KMS-11 (cell line): ENCODE data around the gene RFX1.

Source experiments
- H2AFZ ChIP-seq: fragments of 200-600 bp; sonication (generic); 2 replicates; pipeline ENCODE4 v1.6.1; 2016; ENCODE audit warnings: antibody characterized with exemption, mixed run types, low read depth
- H3K27ac ChIP-seq: fragments of 200-600 bp; sonication (generic); 2 replicates; pipeline ENCODE4 v1.6.1; 2016; ENCODE audit warnings: mild to moderate bottlenecking, mixed run types
- H3K27me3 ChIP-seq: fragments of 200-600 bp; sonication (generic); 2 replicates; pipeline ENCODE4 v1.6.1; 2017; ENCODE audit warnings: mild to moderate bottlenecking, low read depth, mixed run types, moderate library complexity; ENCODE audit not compliant: insufficient read depth
- H3K36me3 ChIP-seq: fragments of 200-600 bp; sonication (generic); 2 replicates; pipeline ENCODE4 v1.6.1; 2017; ENCODE audit warnings: mild to moderate bottlenecking, mixed run types; ENCODE audit not compliant: insufficient read depth
- H3K4me1 ChIP-seq: fragments of 200-600 bp; sonication (generic); 2 replicates; pipeline ENCODE4 v1.6.1; 2016; ENCODE audit warnings: mild to moderate bottlenecking, low read depth, mixed run types; ENCODE audit not compliant: poor library complexity, severe bottlenecking
- H3K4me2 ChIP-seq: fragments of 200-600 bp; sonication (generic); 2 replicates; pipeline ENCODE4 v1.7.0; 2016; ENCODE audit warnings: mild to moderate bottlenecking, mixed run types
- H3K4me3 ChIP-seq: fragments of 200-600 bp; sonication (generic); IDR thresholded peaks from 2 replicates; pipeline ENCODE4 v1.6.1; 2017; ENCODE audit warnings: low read depth, low read length, mixed read lengths; ENCODE audit not compliant: insufficient read depth
- H3K79me2 ChIP-seq: fragments of 200-600 bp; sonication (generic); 2 replicates; pipeline ENCODE4 v1.6.1; 2016; ENCODE audit warnings: low read depth, mixed run types; ENCODE audit not compliant: insufficient read depth
- H3K9ac ChIP-seq: fragments of 200-600 bp; sonication (generic); 2 replicates; pipeline ENCODE4 v1.6.1; 2016; ENCODE audit warnings: mild to moderate bottlenecking, mixed run types
- H4K20me1 ChIP-seq: fragments of 200-600 bp; sonication (generic); 2 replicates; pipeline ENCODE4 v1.6.1; 2016; ENCODE audit warnings: mild to moderate bottlenecking, mixed run types; ENCODE audit not compliant: insufficient read depth
- CTCF ChIP-seq: fragments of 200-600 bp; sonication (generic); conservative IDR thresholded peaks from 2 replicates; pipeline ENCODE4 v1.6.1; 2017; ENCODE audit warnings: low read depth, mild to moderate bottlenecking, antibody characterized with exemption, low read length, moderate library complexity, mixed read lengths

Gene RFX1

GRCh38 chr19:13952154-13952930 lies 53.8 kb downstream of the RFX1 start, which contains the start of gene DCAF15:
Gene DCAF15 (plus strand): TSS chr19:13952509. CDS start chr19:13952513, 4 bp downstream.
- peaks cover 7% of the 10 kb centered on the region for H3K4me1 ChIP-seq
- no peak for TF ChIP-seq CTCF
- no peaks in the 10 kb centered on the region for H3K27me3 ChIP-seq
- peaks cover 10% of the 10 kb centered on the region; the same call in 1 of the 2 replicates for H3K79me2 ChIP-seq
- peak within 1 kb of the TSS; percentile 75; the same call in 1 of the 2 replicates for H3K9ac ChIP-seq
- no peak within 1 kb of the TSS for H3K4me3 ChIP-seq
- H2AFZ ChIP-seq = peak within 1 kb of the TSS; percentile 89
- peak within 1 kb of the TSS; percentile 58 for H3K27ac ChIP-seq
- no peaks in the 10 kb centered on the region for H4K20me1 ChIP-seq
- H3K36me3 ChIP-seq = no peaks in the 10 kb centered on the region
- H3K4me2 ChIP-seq = peak within 1 kb of the TSS; percentile 82

- Histone ChIP-seq H2AFZ (peak overlapping the region; percentile 89), H4K20me1 (no peaks in the 10 kb centered on the region), H3K79me2 (peaks cover 10% of the 10 kb centered on the region; the same call in 1 of the 2 replicates), H3K36me3 (no peaks in the 10 kb centered on the region), H3K9ac (no peak overlapping the region), H3K27me3 (no peaks in the 10 kb centered on the region), H3K4me3 (no peak overlapping the region), H3K27ac (no peak overlapping the region), H3K4me2 (peak overlapping the region; percentile 44), H3K4me1 (peaks cover 7% of the 10 kb centered on the region)
- no peak for TF ChIP-seq CTCF
Measured at GRCh38 chr19:13951799-13952153, 54.3 kb downstream of the RFX1 start.

GRCh38 chr19:13951043-13951442 lies 55.1 kb downstream of the RFX1 start:
- no peaks in the 10 kb centered on the region for H3K36me3 ChIP-seq
- no peak overlapping the region for H3K4me3 ChIP-seq
- peaks cover 10% of the 10 kb centered on the region; the same call in 1 of the 2 replicates for H3K79me2 ChIP-seq
- H3K27ac ChIP-seq = no peak overlapping the region
- H2AFZ ChIP-seq = no peak overlapping the region
- H3K4me1 ChIP-seq = peaks cover 7% of the 10 kb centered on the region
- H3K4me2 ChIP-seq = no peak overlapping the region
- no peak for TF ChIP-seq CTCF
- no peaks in the 10 kb centered on the region for H4K20me1 ChIP-seq
- no peaks in the 10 kb centered on the region for H3K27me3 ChIP-seq
- no peak overlapping the region for H3K9ac ChIP-seq

- Histone ChIP-seq H3K27ac (no peak overlapping the region), H3K4me1 (no peaks in the 10 kb centered on the region), H3K4me2 (no peak overlapping the region), H3K36me3 (no peaks in the 10 kb centered on the region), H3K79me2 (no peaks in the 10 kb centered on the region), H4K20me1 (no peaks in the 10 kb centered on the region), H3K4me3 (no peak overlapping the region), H3K27me3 (no peaks in the 10 kb centered on the region), H2AFZ (no peak overlapping the region), H3K9ac (no peak overlapping the region)
- no peak for TF ChIP-seq CTCF
Measured at GRCh38 chr19:13946414-13946813, 59.7 kb downstream of the RFX1 start.
